Spleen (tissue), 11 donors: ENCODE results near the gene GRAMD2B. TPM values are rescaled to one million over a fixed set of nuclear protein-coding genes. Genes with fewer than 3 reads are reported as not detected.

Experiments used
- DNase-seq: peaks from one replicate; pipeline ENCODE4 v3.0.0-alpha.2; 2020
- H3K27ac ChIP-seq, 8 donors: fragments of 200-600 bp; sonication (generic) in 7 of 8; 1 replicate in 4 of 8; 2 replicates in 4 of 8; pipeline versions ENCODE4 v1.5.0 to v1.8.0; 2016 to 2021; ENCODE audit warnings: inconsistent platforms in 4 of 8, mild to moderate bottlenecking in 4 of 8, moderate library complexity in 1 of 8
- H3K27me3 ChIP-seq, 7 donors: fragments of 200-600 bp; sonication (generic) in 6 of 7; replicated peaks in 1 of 7; 1 replicate in 4 of 7; 2 replicates in 3 of 7; pipeline versions ENCODE4 v1.5.0 to v1.8.0; 2016 to 2021; ENCODE audit warnings: inconsistent platforms in 3 of 7, mild to moderate bottlenecking in 1 of 7
- H3K36me3 ChIP-seq, 6 donors: fragments of 200-600 bp; sonication (generic) in 5 of 6; 1 replicate in 4 of 6; 2 replicates in 2 of 6; pipeline versions ENCODE4 v1.5.0 to v1.8.0; 2016 to 2021; ENCODE audit warnings: inconsistent platforms in 2 of 6
- H3K4me1 ChIP-seq, 6 donors: fragments of 200-600 bp; sonication (generic) in 5 of 6; 1 replicate in 3 of 6; 2 replicates in 3 of 6; pipeline versions ENCODE4 v1.5.0 to v1.8.0; 2016 to 2021; ENCODE audit warnings: inconsistent platforms in 3 of 6
- H3K4me3 ChIP-seq, 8 donors: fragments of 200-600 bp; sonication (generic) in 7 of 8; 1 replicate in 4 of 8; 2 replicates in 4 of 8; pipeline versions ENCODE4 v1.5.0 to v1.8.0; 2016 to 2021; ENCODE audit warnings: inconsistent platforms in 4 of 8, mild to moderate bottlenecking in 4 of 8, moderate library complexity in 2 of 8
- H3K9me3 ChIP-seq, 8 donors: fragments of 200-600 bp; sonication (generic) in 7 of 8; 1 replicate in 4 of 8; 2 replicates in 4 of 8; pipeline versions ENCODE4 v1.5.0 to v1.8.0; 2016 to 2021; ENCODE audit warnings: inconsistent platforms in 4 of 8
- CTCF ChIP-seq, 11 experiments: fragments of 200-600 bp in 7 of 11; fragments of 450-650 bp in 4 of 11; sonication (generic) in 4 of 11; IDR thresholded peaks in 8 of 11; conservative IDR thresholded peaks in 3 of 11; 1 replicate in 7 of 11; 2 replicates in 4 of 11; pipeline versions ENCODE4 v1.4.0 to v1.8.0; 2016 to 2021; ENCODE audit warnings: antibody characterized with exemption in 11 of 11, inconsistent platforms in 4 of 11, mild to moderate bottlenecking in 1 of 11
- POLR2A ChIP-seq, 3 donors: fragments of 450-650 bp; IDR thresholded peaks; one replicate each; pipeline ENCODE4 v1.5.1; 2017; ENCODE audit warnings: antibody characterized with exemption in 3 of 3, mild to moderate bottlenecking in 1 of 3
- POLR2AphosphoS5 ChIP-seq, 3 donors: sonication (generic); formaldehyde crosslinking; IDR thresholded peaks; one replicate each; pipeline ENCODE4 v1.5.1; 2017; ENCODE audit warnings: antibody characterized with exemption in 3 of 3
- WGBS, 5 donors: extraction: QIAGEN DNeasy Blood & Tissue Kit in 3 of 5; methylation state at CpG; one replicate each; pipeline versions ENCODE4 v1.1.5 to v1.1.7; 2013 to 2018; 5-methylcytosine and 5-hydroxymethylcytosine counted together
- intact Hi-C: fragments of 100-400 bp; cut with DNase I; formaldehyde crosslinking; loops from one replicate; pipeline ENCODE4 v1.15.0; 2023; ENCODE audit warnings: low total_unique reads
- polyA plus RNA-seq, 3 donors: library from polyadenylated mRNA; stranded (reverse); fragments of 200-250 nt; gene quantifications; one replicate each; pipeline ENCODE4 v1.2.1, GENCODE V29; 2013
- total RNA-seq, 7 donors: library from RNA; depleted of rRNA in 3 of 7; stranded (reverse); fragments of >200 nt in 3 of 7; fragmentation: NEBNext Ultra II Directional in 4 of 7; extraction: Animal tissue kit (Norgen Biotek cat#: 25700) in 4 of 7; gene quantifications; one replicate each; pipeline versions ENCODE4 v1.1.0 to v1.2.1, GENCODE V29; 2016 to 2021
- donor health status: healthy with polysubstance abuse.
- donor health status: DM: no; HTN: no; CAD: no; lungs with moderate emphysema.
- donor health status: DM: no; HTN: no; CAD: no.
- donor health status: Bipolar disorder and iron deficiency.
- donor health status: healthy.
- donor health status: DM: no; HTN: no; CAD: no.
- donor health status: DM: yes; HTN: yes; CAD: no.

Gene GRAMD2B
- total and polyA plus RNA-seq, 10 donors, result 3.0 to 28.7 (median 10.9) TPM

DNA sequence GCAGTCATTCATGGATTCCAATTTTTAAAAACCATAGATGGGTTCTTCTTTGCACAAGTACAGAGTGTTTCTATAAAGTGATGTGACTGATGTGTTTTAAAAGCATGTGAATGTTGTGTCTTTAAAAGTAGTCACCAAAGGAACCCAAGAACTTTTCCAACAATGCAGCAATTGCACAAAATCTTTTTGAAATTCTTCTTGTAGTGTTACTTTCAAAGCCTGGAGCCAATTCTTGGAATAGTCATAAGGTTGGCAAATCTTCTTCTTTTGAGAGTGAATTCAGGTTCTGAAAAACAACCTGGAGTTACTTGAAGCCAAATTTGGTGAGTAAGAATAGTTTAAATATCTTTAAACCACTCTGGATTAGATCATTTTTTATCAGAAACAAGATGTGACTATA is 10.5 kb downstream of the GRAMD2B start:
- intact Hi-C loops, result no loop called here
- Histone ChIP-seq H3K27ac (no peak overlapping the region), H3K36me3 (peaks cover 0 to 11% (median 0%) of the 10 kb centered on the region in 6 donors), H3K9me3 (no peaks in the 10 kb centered on the region), H3K4me3 (no peak overlapping the region), H3K4me1 (no peaks in the 10 kb centered on the region), H3K27me3 (no peaks in the 10 kb centered on the region)
- TF ChIP-seq POLR2AphosphoS5 (IDR thresholded peaks at IDR 0.05) (no peak), POLR2A (IDR thresholded peaks at IDR 0.05) (no peak), CTCF (IDR thresholded peaks at IDR 0.05 in 8 of 11, conservative IDR thresholded peaks at IDR 0.05 in 3 of 11) (no peak)
- DNase-seq, result no peak

DNA sequence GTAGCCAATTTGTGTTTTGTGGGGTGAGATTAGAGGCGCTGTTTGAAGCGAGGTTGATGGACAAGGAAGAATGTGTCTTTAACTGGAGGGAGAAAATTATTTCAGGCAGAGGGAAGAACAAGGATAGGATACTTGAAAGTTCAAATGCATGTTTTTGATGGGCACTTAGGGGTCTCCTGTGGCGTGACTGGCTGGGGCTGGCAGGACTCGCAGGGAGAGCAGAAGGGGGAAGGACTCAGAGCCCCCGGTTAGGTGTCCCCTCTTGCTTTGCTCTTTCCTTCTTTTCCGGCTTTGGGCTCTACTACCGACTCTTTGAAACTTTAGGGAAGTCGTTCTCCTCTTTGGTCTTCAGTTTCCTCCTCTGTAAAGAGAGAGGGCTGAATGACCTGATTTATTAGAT is 12.1 kb downstream of the GRAMD2B start:
- intact Hi-C loops, result no loop called here
- no peak for TF ChIP-seq POLR2A (IDR thresholded peaks at IDR 0.05)
- no peak for TF ChIP-seq POLR2AphosphoS5 (IDR thresholded peaks at IDR 0.05)
- TF ChIP-seq CTCF (IDR thresholded peaks at IDR 0.05 in 8 of 11, conservative IDR thresholded peaks at IDR 0.05 in 3 of 11), result no peak

GRCh38 chr5:126435714-126436113 is 12.5 kb downstream of the GRAMD2B start:
- no peaks in the 10 kb centered on the region for H3K4me1 ChIP-seq
- TF ChIP-seq CTCF (IDR thresholded peaks at IDR 0.05 in 8 of 11, conservative IDR thresholded peaks at IDR 0.05 in 3 of 11), result no peak
- no peak for TF ChIP-seq POLR2AphosphoS5 (IDR thresholded peaks at IDR 0.05)
- no peak for TF ChIP-seq POLR2A (IDR thresholded peaks at IDR 0.05)
- no peak overlapping the region for H3K4me3 ChIP-seq
- intact Hi-C loops, result no loop called here
- peaks cover 0 to 8% (median 0%) of the 10 kb centered on the region in 6 donors for H3K36me3 ChIP-seq
- H3K9me3 ChIP-seq, result no peaks in the 10 kb centered on the region
- no peaks in the 10 kb centered on the region for H3K27me3 ChIP-seq
- WGBS, 5 donors, result 88 to 91% (median 89%) methylated on average over 2 of the region's 2 CpGs
- no peak overlapping the region for H3K27ac ChIP-seq
- no peak for DNase-seq

More for the DNA sequence above, 12.1 kb downstream of the GRAMD2B start:
- peaks cover 0 to 8% (median 0%) of the 10 kb centered on the region in 6 donors for H3K36me3 ChIP-seq
- H3K4me1 ChIP-seq, result no peaks in the 10 kb centered on the region
- DNase-seq, result no peak
- no peak overlapping the region for H3K4me3 ChIP-seq
- WGBS, 5 donors, result 76 to 84% (median 83%) methylated on average over 8 of the region's 8 CpGs
- H3K27ac ChIP-seq, result no peak overlapping the region
- H3K9me3 ChIP-seq, result no peaks in the 10 kb centered on the region
- no peaks in the 10 kb centered on the region for H3K27me3 ChIP-seq

- Histone ChIP-seq H3K4me3 (no peak overlapping the region), H3K27me3 (no peaks in the 10 kb centered on the region), H3K9me3 (no peaks in the 10 kb centered on the region), H3K36me3 (peaks cover 0 to 8% (median 0%) of the 10 kb centered on the region in 6 donors), H3K27ac (no peak overlapping the region), H3K4me1 (no peaks in the 10 kb centered on the region)
- intact Hi-C loops, result no loop called here
- TF ChIP-seq POLR2AphosphoS5 (IDR thresholded peaks at IDR 0.05), result no peak
- TF ChIP-seq CTCF (IDR thresholded peaks at IDR 0.05 in 8 of 11, conservative IDR thresholded peaks at IDR 0.05 in 3 of 11), result no peak
- no peak for TF ChIP-seq POLR2A (IDR thresholded peaks at IDR 0.05)
- no peak for DNase-seq
- WGBS, 5 donors, result 75 to 93% (median 86%) methylated on average over 1 of the region's 1 CpG
Observed at GRCh38 chr5:126437721-126438120, 14.5 kb downstream of the GRAMD2B start.
